Smooth muscle cell (in vitro differentiated cells): ENCODE measurements around the gene ENAH. TPM values are rescaled to one million over a fixed set of nuclear protein-coding genes. Genes with fewer than 3 reads are reported as not detected.

ENCODE experiments used
- DNase-seq: peaks from one replicate; lab custom pipeline; 2025; ENCODE audit not compliant: unreplicated experiment; lab: John Stamatoyannopoulos, UW
- H2AFZ ChIP-seq: fragments of 200-600 bp; sonication (generic); 2 replicates; pipeline ENCODE4 v1.6.0; 2016; ENCODE audit warnings: antibody characterized with exemption, low read depth, mild to moderate bottlenecking
- H3F3A ChIP-seq: fragments of 200-600 bp; sonication (generic); 2 replicates; pipeline ENCODE4 v1.6.0; 2017; ENCODE audit warnings: antibody characterized with exemption, low read depth
- H3K27ac ChIP-seq: fragments of 200-600 bp; sonication (generic); 2 replicates; pipeline ENCODE4 v1.5.1; 2016; ENCODE audit warnings: low read depth, mild to moderate bottlenecking
- H3K27me3 ChIP-seq: fragments of 200-600 bp; sonication (generic); 2 replicates; pipeline ENCODE4 v1.6.1; 2016; ENCODE audit warnings: low read depth, mild to moderate bottlenecking
- H3K36me3 ChIP-seq: fragments of 200-600 bp; sonication (generic); 2 replicates; pipeline ENCODE4 v1.5.1; 2016; ENCODE audit warnings: low read depth
- H3K4me1 ChIP-seq: fragments of 200-600 bp; sonication (generic); 2 replicates; pipeline ENCODE4 v1.5.1; 2016; ENCODE audit warnings: low read depth
- H3K4me2 ChIP-seq: fragments of 200-600 bp; sonication (generic); 2 replicates; pipeline ENCODE4 v1.6.0; 2016; ENCODE audit warnings: mild to moderate bottlenecking
- H3K4me3 ChIP-seq: fragments of 200-600 bp; sonication (generic); 2 replicates; pipeline ENCODE4 v1.5.1; 2016; ENCODE audit warnings: mild to moderate bottlenecking
- H3K79me2 ChIP-seq: fragments of 200-600 bp; sonication (generic); 2 replicates; pipeline ENCODE4 v1.6.0; 2016; ENCODE audit warnings: low read depth, mild to moderate bottlenecking
- H3K9ac ChIP-seq: fragments of 200-600 bp; sonication (generic); 2 replicates; pipeline ENCODE4 v1.6.0; 2016; ENCODE audit warnings: low read depth
- H3K9me3 ChIP-seq: fragments of 200-600 bp; sonication (generic); replicated peaks from 2 replicates; pipeline ENCODE4 v1.5.1; 2016; ENCODE audit warnings: low read depth
- H4K20me1 ChIP-seq: fragments of 200-600 bp; sonication (generic); 2 replicates; pipeline ENCODE4 v1.6.0; 2016; ENCODE audit warnings: low read depth
- WGBS: methylation state at CpG from one replicate; pipeline ENCODE4 v1.1.7; 2016; ENCODE audit warnings: low lambda C conversion rate; 5-methylcytosine and 5-hydroxymethylcytosine counted together
- polyA plus RNA-seq: library from polyadenylated mRNA; unstranded; fragments of >200 nt; fragmentation: Nextera tagmentation; extraction: Ambion mirVana; gene quantifications from 2 replicates; pipeline ENCODE4 v1.2.1, GENCODE V29; 2016
- total RNA-seq: library from RNA; depleted of rRNA; stranded (reverse); fragments of >200 nt; gene quantifications from 2 replicates; pipeline ENCODE4 v1.2.3, GENCODE V29; 2014
- TF ChIP-seq, protein P1 (sequence below): fragments of 200-600 bp; sonication (generic); IDR thresholded peaks from 2 replicates; pipeline ENCODE4 v1.5.1; 2017; ENCODE audit warnings: borderline replicate concordance, mild to moderate bottlenecking, antibody characterized with exemption; ENCODE audit not compliant: insufficient read depth, poor library complexity, severe bottlenecking

ENAH gene
- total and polyA plus RNA-seq, 2 experiments from 2014 or later: 39.3 to 147 TPM

DNA sequence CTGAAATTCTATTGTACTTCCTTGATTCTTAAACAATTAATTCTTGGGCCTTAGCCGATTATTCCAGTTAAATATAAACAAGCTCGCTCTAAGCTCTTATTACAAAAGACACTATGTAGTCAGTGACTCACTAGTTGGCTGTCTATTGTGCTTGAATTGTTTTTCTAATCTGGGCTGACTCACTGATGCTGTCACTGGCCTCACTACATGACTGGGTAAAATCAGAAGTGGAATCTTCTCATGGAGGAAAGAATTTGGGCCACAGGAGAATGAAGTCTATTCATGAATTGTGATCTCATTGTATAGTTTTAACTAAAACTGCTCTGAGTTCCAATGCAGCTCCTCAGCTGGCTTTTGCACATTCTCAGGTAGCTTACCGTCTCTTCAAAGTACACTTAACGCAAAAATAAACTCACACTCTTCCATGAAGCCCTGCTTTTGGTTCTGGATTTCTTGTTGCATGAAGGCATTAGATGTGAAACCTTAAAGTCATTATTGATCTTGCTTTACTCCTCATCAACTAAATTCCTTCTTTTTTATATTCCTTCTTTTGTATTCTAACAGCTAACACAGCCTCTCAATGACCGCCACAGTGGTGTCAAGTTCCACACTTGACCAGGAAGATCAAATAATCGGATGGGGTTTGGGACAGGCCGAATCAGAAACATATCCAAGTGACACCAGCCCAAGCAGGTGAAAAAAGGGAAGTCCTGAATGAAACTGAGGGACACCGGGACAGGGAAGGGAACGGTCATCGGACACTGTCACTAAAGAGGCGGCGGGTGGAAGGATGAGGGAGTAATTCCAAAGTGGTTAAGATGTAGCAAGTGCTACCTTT, 144.2 kb downstream of the ENAH start:
- DNase-seq: no peak
- H3K9ac ChIP-seq: peak overlapping the region; percentile 60
- H3K4me1 ChIP-seq: peaks cover 27% of the 10 kb centered on the region
- WGBS: 66% methylated on average over 12 of the region's 12 CpGs
- no peak overlapping the region for H3K4me3 ChIP-seq
- TF ChIP-seq, protein P1, sequence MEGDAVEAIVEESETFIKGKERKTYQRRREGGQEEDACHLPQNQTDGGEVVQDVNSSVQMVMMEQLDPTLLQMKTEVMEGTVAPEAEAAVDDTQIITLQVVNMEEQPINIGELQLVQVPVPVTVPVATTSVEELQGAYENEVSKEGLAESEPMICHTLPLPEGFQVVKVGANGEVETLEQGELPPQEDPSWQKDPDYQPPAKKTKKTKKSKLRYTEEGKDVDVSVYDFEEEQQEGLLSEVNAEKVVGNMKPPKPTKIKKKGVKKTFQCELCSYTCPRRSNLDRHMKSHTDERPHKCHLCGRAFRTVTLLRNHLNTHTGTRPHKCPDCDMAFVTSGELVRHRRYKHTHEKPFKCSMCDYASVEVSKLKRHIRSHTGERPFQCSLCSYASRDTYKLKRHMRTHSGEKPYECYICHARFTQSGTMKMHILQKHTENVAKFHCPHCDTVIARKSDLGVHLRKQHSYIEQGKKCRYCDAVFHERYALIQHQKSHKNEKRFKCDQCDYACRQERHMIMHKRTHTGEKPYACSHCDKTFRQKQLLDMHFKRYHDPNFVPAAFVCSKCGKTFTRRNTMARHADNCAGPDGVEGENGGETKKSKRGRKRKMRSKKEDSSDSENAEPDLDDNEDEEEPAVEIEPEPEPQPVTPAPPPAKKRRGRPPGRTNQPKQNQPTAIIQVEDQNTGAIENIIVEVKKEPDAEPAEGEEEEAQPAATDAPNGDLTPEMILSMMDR: no peak
- peaks cover 5% of the 10 kb centered on the region for H3F3A ChIP-seq
- peaks cover 10% of the 10 kb centered on the region for H3K79me2 ChIP-seq
- peak overlapping the region; percentile 93 for H3K27ac ChIP-seq
- H3K4me2 ChIP-seq: peak overlapping the region; percentile 8
- no peaks in the 10 kb centered on the region for H3K27me3 ChIP-seq
- no peaks in the 10 kb centered on the region for H3K9me3 ChIP-seq
- H3K36me3 ChIP-seq: peaks cover 9% of the 10 kb centered on the region
- peaks cover 6% of the 10 kb centered on the region for H4K20me1 ChIP-seq
- no peak overlapping the region for H2AFZ ChIP-seq

DNA sequence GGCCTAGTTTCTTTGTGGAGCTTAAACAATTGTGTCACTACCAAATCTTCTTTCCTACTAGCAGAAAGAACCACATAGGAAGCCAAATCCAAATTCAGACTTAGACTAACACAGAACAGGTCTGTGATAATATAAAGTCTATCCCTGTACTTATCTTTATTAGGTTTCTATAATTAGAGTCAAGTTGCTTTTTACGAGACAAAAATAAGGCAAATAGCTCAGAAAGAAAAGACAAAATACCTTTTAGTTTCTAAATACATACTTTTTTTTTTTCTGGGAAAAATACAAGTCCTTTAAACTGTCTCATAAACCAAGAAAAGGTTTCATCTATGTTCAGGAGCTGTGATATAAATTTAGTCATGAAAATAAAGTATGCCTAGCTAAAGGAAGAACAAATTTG, 146.2 kb downstream of the ENAH start:
- Histone ChIP-seq H2AFZ (no peak overlapping the region), H3K79me2 (peaks cover 9% of the 10 kb centered on the region), H3K27me3 (no peaks in the 10 kb centered on the region), H3K9me3 (no peaks in the 10 kb centered on the region), H3K4me1 (peaks cover 27% of the 10 kb centered on the region), H3K9ac (no peak overlapping the region), H3K27ac (peak overlapping the region; percentile 93), H3K4me2 (no peak overlapping the region), H3F3A (peaks cover 5% of the 10 kb centered on the region), H4K20me1 (peaks cover 3% of the 10 kb centered on the region), H3K36me3 (peaks cover 4% of the 10 kb centered on the region), H3K4me3 (no peak overlapping the region)
- TF ChIP-seq, protein P1: no peak
- no peak for DNase-seq
- 20% methylated on average over 1 of the region's 1 CpG for WGBS

DNA sequence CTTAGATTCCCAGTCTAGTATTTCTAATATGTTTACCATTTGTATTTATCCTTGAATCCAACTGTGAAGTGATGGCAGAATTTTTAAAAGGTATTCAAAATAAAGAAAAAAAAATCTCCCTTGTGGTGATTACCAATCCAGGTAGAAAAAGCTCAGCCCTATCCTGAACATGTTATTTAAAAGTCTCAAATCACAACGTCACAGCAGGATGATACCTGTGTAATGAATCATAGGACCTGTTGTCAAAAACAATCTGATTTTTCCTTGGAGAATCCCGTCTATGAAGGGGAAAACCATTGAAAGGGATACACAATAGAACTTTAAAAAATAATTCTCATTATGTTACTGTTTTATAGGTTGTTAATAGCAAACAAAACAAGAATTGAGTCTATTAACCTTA, 148.1 kb downstream of the ENAH start:
- Histone ChIP-seq H3K9ac (peak overlapping the region; percentile 42), H3F3A (no peaks in the 10 kb centered on the region), H3K4me1 (peaks cover 23% of the 10 kb centered on the region), H3K9me3 (no peaks in the 10 kb centered on the region), H2AFZ (no peak overlapping the region), H3K27ac (peak overlapping the region; percentile 75), H3K36me3 (peaks cover 13% of the 10 kb centered on the region), H3K27me3 (no peaks in the 10 kb centered on the region), H3K4me2 (no peak overlapping the region), H4K20me1 (peaks cover 6% of the 10 kb centered on the region), H3K4me3 (no peak overlapping the region), H3K79me2 (peaks cover 9% of the 10 kb centered on the region)
- no peak for DNase-seq
- TF ChIP-seq, protein P1: no peak
- 80% methylated on average over 2 of the region's 2 CpGs for WGBS
